IMR-90 (cell line): ENCODE measurements around the gene SCGB1A1. TPM values are rescaled to one million over a fixed set of nuclear protein-coding genes. Genes with fewer than 3 reads are reported as not detected.
"Not testable (repeated sequence)": the region's sequence is repeated elsewhere in the genome, so short reads cannot be mapped to it uniquely, and the experiment has no call there.

Experiments used
- ATAC-seq: fragments of 200-7000 bp; cut with Tn5 transposase; 2 replicates; pipeline ENCODE4 v1.9.1; 2020; ENCODE audit warnings: low read depth, mild to moderate bottlenecking, moderate library complexity
- BruUV-seq: library from RNA; stranded (reverse); fragments of 400-500 nt; replicated peaks from 2 replicates; lab custom pipeline; 2021; lab: Mats Ljungman, UMichigan
- CTCF ChIA-PET: fragments of 300-600 bp; formaldehyde crosslinking; extraction: SDS; loops from one replicate; lab custom pipeline; 2021; ENCODE audit warnings: antibody characterized with exemption; lab: Yijun Ruan, JAX
- POLR2A ChIA-PET: fragments of 300-600 bp; sonication (Branson Sonifier 250); formaldehyde crosslinking; loops from one replicate; lab custom pipeline; 2022; ENCODE audit warnings: antibody characterized with exemption; ENCODE audit not compliant: unreplicated experiment; lab: Charles Lee
- DNase-seq: peaks from one replicate; pipeline ENCODE4 v3.0.0; 2013
- H2AFZ ChIP-seq: replicated peaks from 2 replicates; pipeline ENCODE3; 2013; ENCODE audit warnings: low read length, mild to moderate bottlenecking; ENCODE audit not compliant: poor library complexity
- H2AK5ac ChIP-seq: 2 replicates; pipeline ENCODE4 v1.6.1; 2013; ENCODE audit warnings: low read depth, low read length, inconsistent platforms
- H2AK9ac ChIP-seq: replicated peaks from 2 replicates; pipeline ENCODE3; 2013; ENCODE audit warnings: mild to moderate bottlenecking, low read depth, low read length, moderate library complexity; ENCODE audit not compliant: poor library complexity
- H2BK120ac ChIP-seq: 2 replicates; pipeline ENCODE4 v1.6.1; 2013; ENCODE audit warnings: low read depth, low read length, inconsistent platforms
- H2BK15ac ChIP-seq: 3 replicates; pipeline ENCODE4 v1.6.1; 2013; ENCODE audit warnings: low read depth, low read length, inconsistent platforms
- H2BK20ac ChIP-seq: 2 replicates; pipeline ENCODE4 v1.6.1; 2013; ENCODE audit warnings: low read depth, mild to moderate bottlenecking, inconsistent platforms, low read length, moderate library complexity
- H2BK5ac ChIP-seq: 2 replicates; pipeline ENCODE4 v1.6.1; 2013; ENCODE audit warnings: mild to moderate bottlenecking, low read depth, low read length, inconsistent platforms; ENCODE audit not compliant: poor library complexity, severe bottlenecking
- H3K14ac ChIP-seq: replicated peaks from 2 replicates; pipeline ENCODE4 v1.6.1; 2013; ENCODE audit warnings: low read depth, low read length, inconsistent platforms
- H3K18ac ChIP-seq: 2 replicates; pipeline ENCODE4 v1.6.1; 2013; ENCODE audit warnings: low read depth, low read length, control low read depth
- H3K23ac ChIP-seq: 2 replicates; pipeline ENCODE4 v1.6.1; 2013; ENCODE audit warnings: low read depth, low read length, inconsistent platforms
- H3K27ac ChIP-seq: 2 replicates; pipeline ENCODE4 v1.5.1; 2013; ENCODE audit warnings: mild to moderate bottlenecking, control low read depth, low read length; ENCODE audit not compliant: insufficient read depth
- H3K27me3 ChIP-seq: 2 replicates; pipeline ENCODE4 v1.6.1; 2013; ENCODE audit warnings: low read length; ENCODE audit not compliant: control insufficient read depth, insufficient read depth
- H3K36me3 ChIP-seq: 2 replicates; pipeline ENCODE4 v1.6.1; 2013; ENCODE audit warnings: low read length, mixed read lengths; ENCODE audit not compliant: control insufficient read depth, insufficient read depth
- H3K4ac ChIP-seq: 2 replicates; pipeline ENCODE4 v1.6.1; 2013; ENCODE audit warnings: low read depth, low read length, inconsistent platforms
- H3K4me1 ChIP-seq: 2 replicates; pipeline ENCODE4 v1.6.1; 2013; ENCODE audit warnings: low read length, mixed read lengths; ENCODE audit not compliant: control insufficient read depth, insufficient read depth
- H3K4me2 ChIP-seq: 2 replicates; pipeline ENCODE4 v1.6.1; 2013; ENCODE audit warnings: low read depth, mild to moderate bottlenecking, control low read depth, low read length, moderate library complexity
- H3K4me3 ChIP-seq: 2 replicates; pipeline ENCODE4 v1.5.1; 2013; ENCODE audit warnings: low read depth, mild to moderate bottlenecking, control low read depth, low read length, moderate library complexity; ENCODE audit not compliant: insufficient read depth
- H3K56ac ChIP-seq: 2 replicates; pipeline ENCODE4 v1.6.1; 2013; ENCODE audit warnings: low read length, inconsistent platforms; ENCODE audit not compliant: insufficient read depth; ENCODE audit errors: extremely low read depth
- H3K79me1 ChIP-seq, 2 experiments: 2 replicates each; pipeline ENCODE4 v1.6.1; 2013; ENCODE audit warnings: low read length in 2 of 2, inconsistent platforms in 1 of 2, low read depth in 1 of 2
- H3K9ac ChIP-seq: 2 replicates; pipeline ENCODE4 v1.6.1; 2013; ENCODE audit warnings: low read depth, low read length, control low read depth
- H3K9me1 ChIP-seq: 2 replicates; pipeline ENCODE4 v1.6.1; 2013; ENCODE audit warnings: low read length, inconsistent platforms; ENCODE audit not compliant: insufficient read depth
- H3K9me3 ChIP-seq: 2 replicates; pipeline ENCODE4 v1.6.1; 2013; ENCODE audit warnings: low read length; ENCODE audit not compliant: control insufficient read depth, insufficient read depth
- H4K20me1 ChIP-seq: 2 replicates; pipeline ENCODE4 v1.6.1; 2013; ENCODE audit warnings: low read length, inconsistent platforms; ENCODE audit not compliant: insufficient read depth
- H4K5ac ChIP-seq: 2 replicates; pipeline ENCODE4 v1.6.1; 2013; ENCODE audit warnings: mild to moderate bottlenecking, low read depth, low read length, control low read depth
- H4K8ac ChIP-seq, 2 experiments: 2 replicates each; pipeline ENCODE4 v1.6.1; 2013; ENCODE audit warnings: low read depth in 2 of 2, low read length in 2 of 2, control low read depth in 1 of 2, inconsistent platforms in 1 of 2
- H4K91ac ChIP-seq: 2 replicates; pipeline ENCODE4 v1.6.1; 2013; ENCODE audit warnings: low read depth, low read length, inconsistent platforms; ENCODE audit not compliant: insufficient read depth
- CTCF ChIP-seq: conservative IDR thresholded peaks from 2 replicates; pipeline ENCODE4 v1.5.1; 2012; ENCODE audit warnings: mild to moderate bottlenecking, low read depth, low read length, improper control_type of control experiment
- RAD21 ChIP-seq: IDR thresholded peaks from 2 replicates; pipeline ENCODE4 v1.6.1; 2012; ENCODE audit warnings: low read length, improper control_type of control experiment
- SMC3 ChIP-seq: fragments of 150-350 bp; IDR thresholded peaks from 2 replicates; pipeline ENCODE4 v1.6.1; 2016; ENCODE audit warnings: low read depth, mild to moderate bottlenecking, antibody characterized with exemption, low read length, moderate library complexity
- WGBS, 2 experiments: methylation state at CpG; one replicate each; pipeline versions ENCODE4 v1.1.5 to v1.1.7; 2013; ENCODE audit warnings: missing lambda C conversion rate in 2 of 2; ENCODE audit not compliant: insufficient read length in 1 of 2; ENCODE audit errors: extremely low coverage in 2 of 2; 5-methylcytosine and 5-hydroxymethylcytosine counted together
- dilution Hi-C: fragments of 300-500 bp; cut with HindIII; formaldehyde crosslinking; loops from one replicate; pipeline ENCODE4 v1.14.3; 2018; ENCODE audit warnings: low sequenced_read_pairs; ENCODE audit not compliant: unreplicated experiment
- in situ Hi-C: fragments of 300-500 bp; cut with MboI; formaldehyde crosslinking; loops from 3 replicates; pipeline ENCODE4 v1.14.3; 2019; ENCODE audit warnings: low sequenced_read_pairs, inconsistent platforms, mixed read lengths
- intact Hi-C: fragments of 100-400 bp; cut with micrococcal nuclease; formaldehyde crosslinking; loops from 2 replicates; pipeline ENCODE4 v1.10.0; 2022
- polyA plus RNA-seq, 3 experiments: library from polyadenylated mRNA; depleted of rRNA; stranded (reverse); fragments of >200 nt; gene quantifications; 2 replicates each; pipeline ENCODE4 v1.2.3, GENCODE V29; 2012; ENCODE audit warnings: low replicate concordance in 1 of 3
- total RNA-seq: library from RNA; depleted of rRNA; stranded (reverse); fragments of >200 nt; gene quantifications from 2 replicates; pipeline ENCODE4 v1.2.3, GENCODE V29; 2012

The SCGB1A1 gene
- total and polyA plus RNA-seq, 2 of the 4 experiments (the other 2 are of a cell fraction): not detected

GRCh38 chr11:62378459-62379063 lies 40.3 kb upstream of the SCGB1A1 start:
- H3K36me3 ChIP-seq, POLR2A ChIA-PET, H3K4me1 ChIP-seq, H2BK120ac ChIP-seq, dilution Hi-C loops, H3K23ac ChIP-seq, H3K18ac ChIP-seq, H3K14ac ChIP-seq, H3K9me3 ChIP-seq, H3K27ac ChIP-seq, H3K79me1 ChIP-seq, H3K4me3 ChIP-seq, H2BK5ac ChIP-seq, BruUV-seq, H2AK9ac ChIP-seq, H4K5ac ChIP-seq, H2AFZ ChIP-seq, H3K56ac ChIP-seq, H3K4ac ChIP-seq, H4K20me1 ChIP-seq, H3K4me2 ChIP-seq, H2BK15ac ChIP-seq, H3K9ac ChIP-seq, H4K91ac ChIP-seq, ATAC-seq, H3K9me1 ChIP-seq, H2AK5ac ChIP-seq, H2BK20ac ChIP-seq, H4K8ac ChIP-seq: not testable (repeated sequence)
- in situ Hi-C loops (loop anchor here (25.0 kb wide), 1 partner anchor 484 kb away; no protein-coding TSS in a partner anchor), intact Hi-C loops (loop anchor here (1.0 to 5.0 kb wide), 5 partner anchors 38 to 582 kb away; no protein-coding TSS in a partner anchor)
- WGBS, 2 experiments: 10% methylated on average over 3 of the region's 9 CpGs; no CpG with 5 or more reads in 1 of the 2 experiments
- CTCF ChIA-PET: interaction anchor here (2.1 kb wide), 1 partner anchor 38 kb away, joined by 8 read pairs; no protein-coding TSS in a partner anchor
- peak; percentile 44 for DNase-seq
- TF ChIP-seq SMC3 (peak; percentile 33), RAD21 (peak; percentile 37), CTCF (peak; percentile 38)
- peaks cover 11% of the 10 kb centered on the region for H3K27me3 ChIP-seq

GRCh38 chr11:62379586-62379985 lies 39.2 kb upstream of the SCGB1A1 start:
- H2BK120ac ChIP-seq, H2BK5ac ChIP-seq, H3K36me3 ChIP-seq, H3K4ac ChIP-seq, H2AFZ ChIP-seq, H4K8ac ChIP-seq, H3K27ac ChIP-seq, H4K91ac ChIP-seq, H2AK9ac ChIP-seq, H3K4me2 ChIP-seq, H4K20me1 ChIP-seq, H2BK15ac ChIP-seq, H3K9ac ChIP-seq, H3K56ac ChIP-seq, ATAC-seq, H3K23ac ChIP-seq, H3K79me1 ChIP-seq, H3K18ac ChIP-seq, H3K9me3 ChIP-seq, H3K4me1 ChIP-seq, H2BK20ac ChIP-seq, dilution Hi-C loops, DNase-seq, CTCF ChIA-PET, H3K27me3 ChIP-seq, H3K4me3 ChIP-seq, H3K9me1 ChIP-seq, BruUV-seq, POLR2A ChIA-PET, H2AK5ac ChIP-seq, H4K5ac ChIP-seq, H3K14ac ChIP-seq: not testable (repeated sequence)
- WGBS, 2 experiments: no CpG with 5 or more reads among the region's 2 CpGs
- in situ Hi-C loops (loop anchor here (25.0 kb wide), 1 partner anchor 483 kb away; no protein-coding TSS in a partner anchor), intact Hi-C loops (loop anchor here (2.0 to 5.0 kb wide), 3 partner anchors 162 to 583 kb away; no protein-coding TSS in a partner anchor)
